HEK293 (cell line): ENCODE results near the gene AMOTL1.

Source experiments
- SP2 ChIP-seq: fragments of 450-650 bp; formaldehyde crosslinking; IDR thresholded peaks from 2 replicates; pipeline ENCODE4 v1.5.1; 2016; ENCODE audit warnings: missing biosample characterization, missing genetic modification characterization
- YY1 ChIP-seq: fragments of 450-650 bp; formaldehyde crosslinking; IDR thresholded peaks from 2 replicates; pipeline ENCODE4 v1.5.1; 2018; ENCODE audit warnings: missing biosample characterization, missing genetic modification characterization
- ZNF114 ChIP-seq: fragments of 450-650 bp; formaldehyde crosslinking; IDR thresholded peaks from 2 replicates; pipeline ENCODE4 v1.5.0; 2017; ENCODE audit warnings: missing biosample characterization, missing genetic modification characterization
- ZNF138 ChIP-seq: fragments of 450-650 bp; formaldehyde crosslinking; IDR thresholded peaks from 2 replicates; pipeline ENCODE4 v1.5.1; 2016; ENCODE audit warnings: missing biosample characterization, missing genetic modification characterization, borderline replicate concordance
- ZNF341 ChIP-seq: fragments of 450-650 bp; formaldehyde crosslinking; IDR thresholded peaks from 2 replicates; pipeline ENCODE4; 2016; ENCODE audit warnings: low read depth, missing biosample characterization, missing genetic modification characterization
- ZNF354C ChIP-seq: fragments of 450-650 bp; formaldehyde crosslinking; IDR thresholded peaks from 2 replicates; pipeline ENCODE4 v1.5.1; 2016; ENCODE audit warnings: missing biosample characterization, missing genetic modification characterization, low read depth, borderline replicate concordance
- ZNF707 ChIP-seq: fragments of 450-650 bp; formaldehyde crosslinking; IDR thresholded peaks from 2 replicates; pipeline ENCODE4 v1.5.1; 2016; ENCODE audit warnings: missing biosample characterization, missing genetic modification characterization
- TF ChIP-seq, protein P1 (sequence below): fragments of 450-650 bp; formaldehyde crosslinking; IDR thresholded peaks from 2 replicates; pipeline ENCODE4 v1.5.1; 2016; ENCODE audit warnings: missing biosample characterization, missing genetic modification characterization

GRCh38 chr11:94784884-94785283, 16.7 kb downstream of the AMOTL1 start:
- TF ChIP-seq SP2 (tag by site-specific recombination) (no peak), ZNF354C (no peak), ZNF707 (tag by site-specific recombination) (no peak), ZNF114 (tag by site-specific recombination) (no peak), YY1 (tag by site-specific recombination) (no peak), ZNF138 (tag by site-specific recombination) (no peak), ZNF341 (tag by site-specific recombination) (no peak)
- TF ChIP-seq, protein P1, sequence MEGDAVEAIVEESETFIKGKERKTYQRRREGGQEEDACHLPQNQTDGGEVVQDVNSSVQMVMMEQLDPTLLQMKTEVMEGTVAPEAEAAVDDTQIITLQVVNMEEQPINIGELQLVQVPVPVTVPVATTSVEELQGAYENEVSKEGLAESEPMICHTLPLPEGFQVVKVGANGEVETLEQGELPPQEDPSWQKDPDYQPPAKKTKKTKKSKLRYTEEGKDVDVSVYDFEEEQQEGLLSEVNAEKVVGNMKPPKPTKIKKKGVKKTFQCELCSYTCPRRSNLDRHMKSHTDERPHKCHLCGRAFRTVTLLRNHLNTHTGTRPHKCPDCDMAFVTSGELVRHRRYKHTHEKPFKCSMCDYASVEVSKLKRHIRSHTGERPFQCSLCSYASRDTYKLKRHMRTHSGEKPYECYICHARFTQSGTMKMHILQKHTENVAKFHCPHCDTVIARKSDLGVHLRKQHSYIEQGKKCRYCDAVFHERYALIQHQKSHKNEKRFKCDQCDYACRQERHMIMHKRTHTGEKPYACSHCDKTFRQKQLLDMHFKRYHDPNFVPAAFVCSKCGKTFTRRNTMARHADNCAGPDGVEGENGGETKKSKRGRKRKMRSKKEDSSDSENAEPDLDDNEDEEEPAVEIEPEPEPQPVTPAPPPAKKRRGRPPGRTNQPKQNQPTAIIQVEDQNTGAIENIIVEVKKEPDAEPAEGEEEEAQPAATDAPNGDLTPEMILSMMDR (tag by site-specific recombination): no peak
